Lower leg skin (tissue), 3 donors: ENCODE results near the gene ARFGAP3.

Experiments used
- POLR2A ChIP-seq, 2 donors: fragments of 450-650 bp; IDR thresholded peaks; one replicate each; pipeline ENCODE4 v1.6.1; 2016 to 2017; ENCODE audit warnings: antibody characterized with exemption in 2 of 2, mild to moderate bottlenecking in 1 of 2, moderate library complexity in 1 of 2
- TF ChIP-seq, protein P1 (sequence below), 3 donors: fragments of 450-650 bp; IDR thresholded peaks; one replicate each; pipeline ENCODE4 v1.5.1; 2016; ENCODE audit warnings: antibody characterized with exemption in 3 of 3, mild to moderate bottlenecking in 3 of 3, moderate library complexity in 2 of 3

DNA sequence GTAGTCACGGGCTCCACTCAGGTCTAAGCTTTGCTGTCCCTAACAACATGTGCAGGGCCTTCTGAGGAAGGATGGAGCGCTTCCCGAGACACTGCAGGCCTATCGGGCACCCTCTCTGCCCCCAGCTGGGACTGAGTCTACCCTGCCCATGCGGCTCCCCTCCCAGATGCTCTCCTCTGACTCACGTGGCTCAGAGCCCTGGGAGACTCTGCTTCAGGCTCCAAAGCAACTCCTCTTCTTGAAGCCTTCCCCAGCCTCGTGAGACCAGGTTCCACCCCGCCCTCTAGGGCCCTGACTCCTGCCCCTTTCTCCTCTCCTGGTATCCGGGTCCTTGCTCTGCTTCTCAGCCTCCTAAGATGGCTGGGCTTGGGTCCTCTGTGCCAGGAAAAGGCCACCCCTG, 28.4 kb upstream of the ARFGAP3 start:
- TF ChIP-seq, protein P1, sequence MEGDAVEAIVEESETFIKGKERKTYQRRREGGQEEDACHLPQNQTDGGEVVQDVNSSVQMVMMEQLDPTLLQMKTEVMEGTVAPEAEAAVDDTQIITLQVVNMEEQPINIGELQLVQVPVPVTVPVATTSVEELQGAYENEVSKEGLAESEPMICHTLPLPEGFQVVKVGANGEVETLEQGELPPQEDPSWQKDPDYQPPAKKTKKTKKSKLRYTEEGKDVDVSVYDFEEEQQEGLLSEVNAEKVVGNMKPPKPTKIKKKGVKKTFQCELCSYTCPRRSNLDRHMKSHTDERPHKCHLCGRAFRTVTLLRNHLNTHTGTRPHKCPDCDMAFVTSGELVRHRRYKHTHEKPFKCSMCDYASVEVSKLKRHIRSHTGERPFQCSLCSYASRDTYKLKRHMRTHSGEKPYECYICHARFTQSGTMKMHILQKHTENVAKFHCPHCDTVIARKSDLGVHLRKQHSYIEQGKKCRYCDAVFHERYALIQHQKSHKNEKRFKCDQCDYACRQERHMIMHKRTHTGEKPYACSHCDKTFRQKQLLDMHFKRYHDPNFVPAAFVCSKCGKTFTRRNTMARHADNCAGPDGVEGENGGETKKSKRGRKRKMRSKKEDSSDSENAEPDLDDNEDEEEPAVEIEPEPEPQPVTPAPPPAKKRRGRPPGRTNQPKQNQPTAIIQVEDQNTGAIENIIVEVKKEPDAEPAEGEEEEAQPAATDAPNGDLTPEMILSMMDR (IDR thresholded peaks at IDR 0.05): no peak
- TF ChIP-seq POLR2A (IDR thresholded peaks at IDR 0.05): no peak
